Mucosa of descending colon (tissue), 3 donors: ENCODE data around the gene KLHL35. TPM values are rescaled to one million over a fixed set of nuclear protein-coding genes. Genes with fewer than 3 reads are reported as not detected.

Experiments
- ATAC-seq: fragments of 200-7000 bp; cut with Tn5 transposase; one replicate; pipeline ENCODE4 v1.9.1; 2020; ENCODE audit warnings: mild to moderate bottlenecking, moderate library complexity
- DNase-seq, 3 donors: peaks; one replicate each; pipeline ENCODE4 v3.0.0-alpha.2; 2020
- H3K36me3 ChIP-seq: fragments of 200-600 bp; one replicate; pipeline ENCODE4 v1.8.0; 2021; ENCODE audit warnings: low read depth, mild to moderate bottlenecking
- H3K4me1 ChIP-seq: fragments of 200-600 bp; one replicate; pipeline ENCODE4 v1.8.0; 2021; ENCODE audit warnings: low read depth, mild to moderate bottlenecking
- H3K4me3 ChIP-seq: fragments of 200-600 bp; one replicate; pipeline ENCODE4 v1.8.0; 2021; ENCODE audit warnings: mild to moderate bottlenecking
- H3K9me3 ChIP-seq: fragments of 200-600 bp; one replicate; pipeline ENCODE4 v1.8.0; 2021; ENCODE audit warnings: mild to moderate bottlenecking
- intact Hi-C, 2 donors: fragments of 100-400 bp; cut with DNase I in 1 of 2; cut with micrococcal nuclease in 1 of 2; formaldehyde crosslinking; loops; one replicate each; pipeline versions ENCODE4 v1.11.0 to v1.11.1; 2022; cut with DNase I, micrococcal nuclease
- total RNA-seq, 3 donors: library from RNA; stranded (reverse); fragmentation: NEBNext Ultra II Directional in 2 of 3; extraction: Animal tissue kit (Norgen Biotek cat#: 25700) in 2 of 3; gene quantifications; one replicate each; pipeline versions ENCODE4 v1.2.1 to v1.2.4, GENCODE V29; 2021 to 2023
- TF ChIP-seq, protein P1 (sequence below): fragments of 200-600 bp; IDR thresholded peaks from one replicate; pipeline ENCODE4 v1.8.0; 2022; ENCODE audit warnings: antibody characterized with exemption, mild to moderate bottlenecking
- donor health status: DM: no; HTN: no; CAD: no; lungs with moderate emphysema.
- donor health status: DM: no; HTN: no; CAD: no.
- donor health status: DM: no; HTN: yes; CAD: no.

Gene KLHL35
- total RNA-seq, 3 donors from 2014 or later, result 0.25 to 1.7 (median 0.49) TPM

GRCh38 chr11:75470476-75471080 lies 37.6 kb upstream of the KLHL35 start:
- ATAC-seq (no peak), DNase-seq (no peak)
- Histone ChIP-seq H3K9me3 (no peaks in the 10 kb centered on the region), H3K4me3 (no peak overlapping the region), H3K36me3 (no peaks in the 10 kb centered on the region), H3K4me1 (no peaks in the 10 kb centered on the region)
- intact Hi-C loops, result no loop called here
- TF ChIP-seq, protein P1, sequence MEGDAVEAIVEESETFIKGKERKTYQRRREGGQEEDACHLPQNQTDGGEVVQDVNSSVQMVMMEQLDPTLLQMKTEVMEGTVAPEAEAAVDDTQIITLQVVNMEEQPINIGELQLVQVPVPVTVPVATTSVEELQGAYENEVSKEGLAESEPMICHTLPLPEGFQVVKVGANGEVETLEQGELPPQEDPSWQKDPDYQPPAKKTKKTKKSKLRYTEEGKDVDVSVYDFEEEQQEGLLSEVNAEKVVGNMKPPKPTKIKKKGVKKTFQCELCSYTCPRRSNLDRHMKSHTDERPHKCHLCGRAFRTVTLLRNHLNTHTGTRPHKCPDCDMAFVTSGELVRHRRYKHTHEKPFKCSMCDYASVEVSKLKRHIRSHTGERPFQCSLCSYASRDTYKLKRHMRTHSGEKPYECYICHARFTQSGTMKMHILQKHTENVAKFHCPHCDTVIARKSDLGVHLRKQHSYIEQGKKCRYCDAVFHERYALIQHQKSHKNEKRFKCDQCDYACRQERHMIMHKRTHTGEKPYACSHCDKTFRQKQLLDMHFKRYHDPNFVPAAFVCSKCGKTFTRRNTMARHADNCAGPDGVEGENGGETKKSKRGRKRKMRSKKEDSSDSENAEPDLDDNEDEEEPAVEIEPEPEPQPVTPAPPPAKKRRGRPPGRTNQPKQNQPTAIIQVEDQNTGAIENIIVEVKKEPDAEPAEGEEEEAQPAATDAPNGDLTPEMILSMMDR, result no peak

GRCh38 chr11:75469785-75470405 lies 36.9 kb upstream of the KLHL35 start:
- ATAC-seq, result no peak
- intact Hi-C loops, result no loop called here

GRCh38 chr11:75468534-75469340 lies 35.7 kb upstream of the KLHL35 start:
- DNase-seq (no peak), ATAC-seq (no peak)
- TF ChIP-seq, protein P1, result no peak
- H3K4me1 ChIP-seq, result no peaks in the 10 kb centered on the region
- H3K4me3 ChIP-seq, result no peak overlapping the region
- no peaks in the 10 kb centered on the region for H3K9me3 ChIP-seq
- H3K36me3 ChIP-seq, result no peaks in the 10 kb centered on the region
- intact Hi-C loops, result no loop called here

More at GRCh38 chr11:75469785-75470405, 36.9 kb upstream of the KLHL35 start:
- no peak overlapping the region for H3K4me3 ChIP-seq
- no peaks in the 10 kb centered on the region for H3K4me1 ChIP-seq
- TF ChIP-seq, protein P1, result no peak
- no peaks in the 10 kb centered on the region for H3K36me3 ChIP-seq
- DNase-seq, result no peak
- H3K9me3 ChIP-seq, result no peaks in the 10 kb centered on the region

GRCh38 chr11:75467881-75468280 lies 34.9 kb upstream of the KLHL35 start:
- no peak for DNase-seq
- TF ChIP-seq, protein P1, result no peak
- Histone ChIP-seq H3K4me1 (no peaks in the 10 kb centered on the region), H3K4me3 (no peak overlapping the region), H3K36me3 (no peaks in the 10 kb centered on the region), H3K9me3 (no peaks in the 10 kb centered on the region)
- intact Hi-C loops, result no loop called here
- no peak for ATAC-seq

- Histone ChIP-seq H3K9me3 (no peaks in the 10 kb centered on the region), H3K4me1 (no peaks in the 10 kb centered on the region), H3K4me3 (no peak overlapping the region), H3K36me3 (no peaks in the 10 kb centered on the region)
- TF ChIP-seq, protein P1, result no peak
- intact Hi-C loops, result no loop called here
- DNase-seq (no peak), ATAC-seq (no peak)
Measured at GRCh38 chr11:75467311-75467710, 34.3 kb upstream of the KLHL35 start.
